GM18873 (cell line): Measurements from ENCODE around the gene TBC1D2.

ENCODE experiments used
- ATAC-seq: cut with Tn5 transposase; IDR thresholded peaks from one replicate; pipeline ENCODE4 v1.9.1; 2021; ENCODE audit warnings: mild to moderate bottlenecking, moderate library complexity, moderate number of reproducible peaks; ENCODE audit not compliant: unreplicated experiment, low FRiP score

TBC1D2 gene

DNA sequence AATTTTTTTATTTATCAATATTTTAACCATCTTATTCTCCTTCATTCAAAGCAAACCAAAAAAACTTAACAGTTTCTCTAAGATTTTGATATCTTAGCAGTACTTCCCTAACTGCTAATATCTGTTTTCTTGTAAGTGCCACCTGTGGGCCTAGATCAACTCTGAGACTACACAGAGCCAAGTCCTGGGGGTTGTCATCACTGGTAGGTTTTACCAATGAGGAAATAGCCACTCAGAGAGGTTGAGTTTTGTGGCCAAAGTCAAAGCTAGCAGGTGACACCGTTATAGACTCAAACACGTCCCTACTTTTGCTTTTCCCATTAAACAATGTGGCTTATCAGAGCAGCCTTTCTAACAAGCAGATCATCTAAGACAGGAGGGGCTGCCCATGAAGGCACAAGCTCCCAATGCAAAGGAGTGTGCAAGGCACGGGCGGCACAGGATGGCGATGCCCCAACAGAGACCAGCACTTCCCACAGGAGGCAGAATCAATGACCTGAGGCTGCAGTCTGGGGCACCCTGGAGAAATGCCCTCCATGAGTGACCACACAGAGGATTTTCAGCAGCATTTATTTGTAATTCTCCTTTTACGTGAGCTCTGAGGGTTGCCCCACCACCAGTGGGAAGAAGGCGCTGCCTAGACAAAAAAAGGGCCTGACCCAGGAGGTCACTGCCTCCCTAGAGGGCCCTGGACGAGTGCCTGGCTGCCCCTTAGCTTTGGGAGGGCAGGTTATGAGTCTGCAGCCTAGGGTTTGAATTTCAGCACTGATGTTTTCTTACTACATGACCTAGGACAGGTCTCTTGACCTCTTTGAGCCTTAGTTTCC, 7.4 kb downstream of the TBC1D2 start:
- no peak for ATAC-seq

DNA sequence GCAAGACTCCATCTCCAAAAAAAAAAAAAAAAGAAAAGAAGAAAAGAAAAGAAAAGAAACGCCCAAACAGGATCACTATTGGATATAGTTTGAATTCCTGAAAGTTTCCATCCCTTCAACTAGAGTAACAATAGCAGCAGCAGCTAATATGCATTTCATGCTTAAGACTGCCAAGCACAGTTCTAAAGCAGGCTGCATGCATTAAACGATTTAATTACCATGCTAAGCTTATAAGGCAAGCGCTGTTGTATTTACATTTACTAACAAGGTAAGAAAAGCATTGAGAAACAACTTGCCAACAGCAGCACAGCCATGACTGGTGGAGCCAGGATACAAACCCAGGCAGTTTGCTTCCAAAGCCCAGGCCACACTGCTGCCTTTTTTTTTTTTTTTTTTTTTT, 13.0 kb downstream of the TBC1D2 start:
- ATAC-seq, result no peak

DNA sequence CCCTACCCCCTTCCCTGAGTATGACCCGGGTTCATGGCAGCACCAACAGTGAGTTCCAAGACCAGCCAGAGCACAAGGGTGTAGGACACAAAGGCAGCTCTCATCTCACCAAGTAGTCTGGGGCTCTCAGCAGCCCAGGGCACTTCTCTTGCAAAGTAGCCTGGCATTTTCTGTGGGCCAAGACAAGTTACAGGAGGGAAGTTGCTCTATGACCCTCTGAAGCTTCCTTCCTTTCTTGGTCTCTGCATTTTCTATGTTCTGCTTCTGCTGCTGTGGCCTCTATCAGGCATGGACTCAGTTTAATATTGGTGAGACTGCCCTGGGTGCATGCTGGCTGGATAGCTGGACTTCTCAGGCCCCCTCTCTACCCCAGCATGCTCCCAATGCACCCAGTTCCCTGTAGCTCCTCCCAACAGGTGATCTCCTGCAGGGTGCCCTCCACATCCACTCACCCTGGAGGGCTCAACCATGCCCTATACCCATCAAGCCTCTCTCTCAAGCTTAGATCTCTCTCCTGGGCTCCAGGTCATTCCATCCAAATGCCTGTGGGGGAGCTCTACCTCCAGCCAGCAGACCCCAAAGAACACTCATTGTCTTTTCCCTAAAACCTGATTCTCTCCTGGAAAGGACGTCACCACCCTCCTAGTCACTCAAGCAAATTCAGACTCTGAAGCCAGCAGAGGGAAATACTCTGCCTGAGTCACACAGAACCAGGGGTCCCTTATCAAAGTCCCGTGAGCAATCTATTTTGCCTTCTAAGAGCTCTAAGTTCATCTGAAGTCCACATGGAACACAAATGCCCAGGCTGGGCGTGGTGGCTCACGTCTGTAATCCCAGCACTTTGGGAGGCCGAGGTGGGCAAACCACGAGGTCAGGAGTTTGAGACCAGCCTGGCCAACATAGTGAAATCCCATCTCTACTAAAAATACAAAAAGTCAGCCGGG, 13.8 kb downstream of the TBC1D2 start:
- ATAC-seq, result no peak

DNA sequence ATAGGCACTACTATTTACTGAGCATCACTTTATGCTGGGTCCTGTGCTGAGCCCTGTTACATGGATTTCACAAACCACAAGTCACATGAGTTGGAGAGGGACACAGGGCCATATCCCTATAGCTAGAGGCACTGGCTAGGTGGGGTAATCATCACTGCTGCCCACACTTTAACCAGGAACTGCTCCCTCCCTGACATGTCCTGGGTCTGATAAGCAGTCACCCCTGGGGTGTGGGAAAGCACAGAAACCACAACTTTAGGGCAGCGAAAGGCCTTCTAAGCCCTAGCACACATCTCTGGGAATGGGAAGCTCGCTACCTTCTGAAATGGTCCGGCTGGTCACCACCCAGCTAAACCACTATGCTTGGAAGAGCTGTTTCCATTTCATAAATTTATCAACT, 15.0 kb downstream of the TBC1D2 start:
- no peak for ATAC-seq

DNA sequence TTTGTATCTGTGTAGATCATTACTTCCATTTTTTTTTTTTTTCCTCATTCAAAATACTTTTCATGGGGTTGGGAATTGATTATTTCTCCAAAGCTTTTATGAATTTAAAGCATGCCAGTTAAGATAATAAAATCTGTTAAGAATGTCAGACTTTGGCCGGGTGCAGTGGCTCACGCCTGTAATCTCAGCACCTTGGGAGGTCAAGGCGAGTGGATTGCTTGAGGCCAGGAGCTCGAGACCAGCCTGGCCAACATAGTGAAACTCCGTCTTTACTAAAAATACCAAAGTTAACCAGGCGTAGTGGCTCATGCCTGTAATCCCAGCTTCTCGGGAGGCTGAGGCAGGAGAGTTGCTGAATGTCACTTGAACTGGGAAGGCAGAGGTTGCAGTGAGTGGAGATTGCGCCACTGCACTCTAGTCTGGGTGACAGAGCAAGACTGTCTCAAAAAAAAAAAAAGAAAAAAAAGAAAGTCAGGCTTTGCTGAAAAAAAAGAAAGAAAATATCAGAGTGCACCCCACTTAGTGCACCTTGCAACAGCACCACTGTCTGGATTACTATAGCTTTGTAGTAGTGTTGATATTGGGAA, 18.5 kb downstream of the TBC1D2 start:
- no peak for ATAC-seq

DNA sequence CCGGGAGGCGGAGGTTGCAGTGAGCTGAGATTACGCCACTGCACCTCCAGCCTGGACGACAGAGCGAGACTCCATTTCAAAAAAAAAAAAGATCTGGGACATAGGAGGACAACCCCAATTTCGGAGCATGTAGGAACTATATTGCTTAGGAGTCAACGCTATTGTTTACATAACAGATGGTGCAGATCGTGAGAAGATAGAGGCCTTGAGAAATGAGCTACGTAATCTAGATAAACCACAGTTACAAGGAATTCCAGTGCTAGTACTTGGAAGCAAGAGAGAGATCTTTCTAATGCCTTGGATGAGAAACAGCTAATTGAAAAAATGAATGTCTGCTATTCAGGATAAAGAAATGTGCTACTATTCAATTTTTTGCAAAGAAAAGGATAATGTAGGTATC, 20.3 kb downstream of the TBC1D2 start:
- no peak for ATAC-seq

DNA sequence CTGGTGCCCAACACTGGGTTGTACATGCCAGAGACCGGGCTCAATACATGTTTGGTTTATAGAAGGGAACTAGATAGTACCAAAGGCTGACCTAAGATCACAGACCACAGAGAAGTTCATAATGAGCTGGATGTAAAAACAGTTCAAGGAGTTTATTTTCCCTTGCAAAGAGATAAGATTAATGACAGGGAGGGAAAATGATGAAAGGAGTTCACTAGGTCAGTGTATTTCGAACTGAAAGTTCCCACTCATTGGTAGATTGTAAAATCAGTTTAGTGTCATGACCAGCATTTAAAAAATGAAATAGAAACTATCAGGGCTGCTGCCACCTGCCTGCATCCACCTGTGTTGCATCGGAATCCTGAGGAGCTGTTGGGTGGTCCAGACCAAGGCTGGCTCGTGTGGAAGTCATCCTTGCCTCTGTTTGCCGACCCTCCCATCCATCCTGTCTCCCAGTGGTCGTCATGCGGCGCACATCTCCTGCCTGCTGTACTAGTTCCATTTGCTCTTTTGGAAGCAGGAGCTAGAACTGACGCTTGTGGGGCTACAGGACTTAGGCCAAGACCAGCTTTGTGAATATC, 21.1 kb downstream of the TBC1D2 start:
- ATAC-seq, result no peak

DNA sequence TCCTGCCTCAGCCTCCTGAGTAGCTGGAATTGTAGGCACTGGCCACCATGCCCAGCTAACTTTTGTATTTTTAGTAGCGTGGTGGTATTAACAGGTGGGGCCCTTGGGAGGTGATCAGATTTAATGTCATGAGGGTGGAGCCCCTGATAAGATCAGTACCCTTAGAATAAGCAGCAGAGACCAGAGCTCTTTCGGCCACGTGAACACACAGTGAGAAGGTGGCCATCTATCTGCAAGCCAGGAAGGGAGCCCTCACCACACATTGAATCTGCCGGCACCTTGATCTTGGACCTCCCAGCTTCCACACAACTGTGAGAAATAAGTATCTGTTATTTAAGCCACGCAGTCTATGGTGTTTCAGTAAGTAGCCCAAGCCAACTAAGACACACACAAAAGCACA, 22.5 kb downstream of the TBC1D2 start:
- no peak for ATAC-seq

DNA sequence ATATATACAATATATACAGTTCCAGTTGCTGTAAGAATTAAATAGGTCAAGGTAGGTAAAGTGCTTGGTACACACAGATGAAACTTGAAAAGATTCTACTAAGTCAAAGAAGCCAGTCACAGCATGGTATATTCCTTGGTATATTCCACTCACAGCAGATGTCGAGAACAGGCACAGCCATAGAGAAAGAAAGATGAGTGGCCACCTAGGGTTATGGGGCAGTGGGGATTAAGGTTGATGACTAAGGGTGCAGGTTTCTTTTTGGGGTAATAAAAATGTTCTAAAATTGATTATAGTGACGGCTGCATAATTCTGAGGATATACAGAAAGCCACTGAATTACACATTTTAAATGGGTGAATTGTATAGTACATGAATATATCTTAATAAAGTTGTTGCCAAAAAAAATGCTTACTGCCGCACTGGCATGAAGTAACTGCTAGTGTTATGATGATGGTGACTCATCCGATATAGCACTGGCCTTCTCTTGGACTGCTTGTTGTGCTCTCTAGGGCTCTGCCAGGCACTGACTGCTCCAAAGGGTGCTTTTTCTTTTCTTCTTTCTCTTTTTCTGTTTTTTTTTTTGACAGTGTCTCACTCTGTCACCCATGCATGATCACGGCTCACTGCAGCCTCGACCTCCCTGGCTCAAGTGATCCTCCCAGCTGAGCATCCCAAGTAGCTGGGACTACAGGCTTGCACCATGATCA, 23.5 kb downstream of the TBC1D2 start:
- no peak for ATAC-seq

DNA sequence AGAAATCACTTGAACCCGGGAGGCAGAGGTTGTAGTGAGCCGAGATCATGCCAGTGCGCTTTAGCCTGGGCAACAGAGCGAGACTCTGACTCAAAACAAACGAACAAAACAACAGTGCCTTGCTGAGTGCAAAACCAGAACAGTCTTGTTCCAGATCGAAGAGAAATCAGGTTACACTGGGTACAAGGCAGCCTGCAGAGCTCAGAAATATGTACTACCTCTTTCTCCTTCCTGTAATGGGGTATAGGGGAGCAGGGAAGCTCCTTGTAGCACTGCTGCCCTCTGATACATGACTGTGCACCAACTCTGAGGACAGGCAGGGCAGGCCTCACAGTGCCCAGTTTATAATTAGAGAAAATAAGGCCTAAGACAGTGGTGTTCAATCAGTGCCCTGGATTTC, 24.7 kb downstream of the TBC1D2 start:
- ATAC-seq, result no peak

DNA sequence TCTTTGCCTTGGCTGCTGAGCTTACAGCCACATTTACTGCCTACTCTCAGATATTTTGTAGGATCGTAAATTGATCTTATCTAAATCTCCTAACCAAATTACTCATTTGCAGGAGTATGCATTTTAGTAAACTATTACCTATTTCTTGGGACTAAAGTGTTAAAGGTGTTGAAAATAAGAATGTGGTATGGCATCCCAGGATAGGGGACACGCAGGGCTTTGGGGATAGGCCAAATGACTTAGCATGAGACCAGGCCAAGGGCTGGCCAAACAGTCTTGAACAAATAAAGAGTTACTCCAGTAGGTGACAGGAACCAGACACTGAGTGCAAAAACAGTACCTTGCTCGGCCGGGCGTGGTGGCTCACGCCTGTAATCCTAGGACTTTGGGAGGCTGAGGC, 25.1 kb downstream of the TBC1D2 start:
- ATAC-seq, result no peak

DNA sequence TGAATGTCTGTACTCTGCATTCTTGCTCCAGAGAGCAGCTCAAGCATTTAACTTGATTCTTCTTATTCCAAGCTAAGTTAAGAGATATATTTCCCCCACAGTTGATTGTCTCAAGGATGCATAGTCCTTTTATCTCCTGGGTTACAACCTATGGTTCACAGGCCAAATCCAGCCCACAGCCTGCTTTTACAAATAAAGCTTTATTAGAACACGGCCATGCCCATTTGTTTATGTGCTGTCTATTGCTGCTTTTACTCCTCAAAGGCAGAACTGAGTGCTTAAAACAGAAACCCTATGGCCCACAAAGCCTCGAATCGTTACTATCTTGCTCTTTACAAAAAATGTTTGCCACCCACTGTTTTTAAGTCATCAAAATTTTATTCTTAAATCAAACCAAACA, 25.8 kb downstream of the TBC1D2 start:
- ATAC-seq, result no peak

DNA sequence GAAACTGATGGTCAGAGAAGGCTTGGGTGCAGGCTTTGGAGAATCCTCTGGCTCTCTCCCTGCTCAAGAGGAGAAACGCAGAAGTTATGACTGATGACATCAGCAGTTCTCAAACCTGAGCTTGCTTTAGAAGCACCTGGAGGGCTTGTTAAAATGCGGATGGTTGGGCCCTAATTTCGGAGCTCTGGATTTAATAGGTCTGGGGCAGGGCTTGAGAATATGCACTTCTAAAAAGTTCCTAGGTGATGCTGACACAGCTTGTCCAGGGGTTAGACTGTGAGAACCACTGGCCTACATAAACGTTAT, 26.4 kb downstream of the TBC1D2 start:
- ATAC-seq, result no peak

DNA sequence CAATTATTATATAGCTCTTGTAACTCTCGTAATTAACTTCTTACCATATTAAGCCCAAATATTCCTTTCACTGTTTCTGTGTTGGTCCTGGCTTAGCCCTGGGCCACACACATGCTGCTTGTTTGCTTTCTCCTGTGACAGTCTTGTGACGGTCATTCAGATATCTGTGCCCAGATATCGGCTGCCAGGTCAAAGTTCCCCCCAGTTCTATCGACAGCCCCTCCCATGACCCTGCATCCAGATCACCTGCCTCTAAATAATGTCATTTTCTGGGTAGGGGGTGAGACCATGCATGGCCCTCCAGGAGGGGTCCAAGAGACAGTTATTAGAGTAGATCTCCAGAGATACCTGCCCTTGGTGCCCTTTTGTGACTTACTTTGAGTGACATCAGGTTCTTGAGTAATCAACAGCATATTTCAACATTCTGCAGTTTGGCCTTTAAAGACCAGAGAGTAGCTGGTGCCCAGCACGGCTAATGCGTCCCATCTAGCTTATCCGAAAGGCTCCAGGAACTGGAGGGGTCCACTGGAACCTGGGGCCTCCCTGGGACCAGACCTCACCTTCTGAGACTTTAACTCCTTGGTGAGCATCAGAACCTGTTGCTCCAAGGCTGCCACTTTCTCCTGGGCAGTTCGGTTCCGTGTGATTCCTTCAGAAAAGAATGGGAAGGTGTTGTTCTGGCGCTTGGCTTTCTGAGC, 26.9 kb downstream of the TBC1D2 start:
- ATAC-seq, result no peak

DNA sequence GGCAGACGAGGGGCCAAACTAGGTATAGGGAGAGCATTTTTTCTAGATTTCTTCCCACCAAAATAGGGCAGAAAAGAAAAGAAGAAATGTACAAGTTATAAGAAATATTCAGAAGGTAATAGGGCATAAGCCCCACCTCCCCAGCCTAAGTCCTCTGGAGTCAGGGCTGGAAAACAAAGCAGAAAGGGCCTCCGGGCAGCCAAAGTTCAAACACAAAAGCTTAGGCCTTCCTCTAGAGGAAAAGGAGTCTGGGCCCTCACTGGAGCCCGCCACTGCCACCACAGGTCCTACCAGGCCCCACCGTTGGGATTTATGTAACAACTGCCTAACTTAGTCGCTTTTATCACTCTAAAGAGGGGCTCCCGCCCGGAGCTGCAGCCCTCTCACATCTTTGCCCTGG, 27.6 kb downstream of the TBC1D2 start:
- ATAC-seq, result no peak

DNA sequence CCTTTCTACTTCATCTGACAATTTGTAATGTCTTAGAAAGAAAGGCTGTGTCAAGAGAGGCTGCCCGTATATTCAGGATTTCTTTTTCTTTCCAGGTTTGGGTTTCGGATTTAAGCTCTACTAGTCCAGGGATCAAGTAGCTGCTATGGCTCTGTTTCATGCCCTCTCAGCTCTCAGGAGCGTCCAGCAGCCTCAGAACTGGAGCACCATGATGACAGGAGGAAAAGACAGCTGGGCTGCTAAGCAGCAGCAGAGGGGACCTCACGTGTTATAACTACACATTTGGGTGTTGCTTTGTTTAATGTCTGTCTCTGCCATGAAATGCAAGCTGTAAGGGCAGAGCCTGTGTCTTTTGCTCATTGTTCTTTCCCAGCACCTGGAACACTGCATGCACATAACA, 28.5 kb downstream of the TBC1D2 start:
- no peak for ATAC-seq

DNA sequence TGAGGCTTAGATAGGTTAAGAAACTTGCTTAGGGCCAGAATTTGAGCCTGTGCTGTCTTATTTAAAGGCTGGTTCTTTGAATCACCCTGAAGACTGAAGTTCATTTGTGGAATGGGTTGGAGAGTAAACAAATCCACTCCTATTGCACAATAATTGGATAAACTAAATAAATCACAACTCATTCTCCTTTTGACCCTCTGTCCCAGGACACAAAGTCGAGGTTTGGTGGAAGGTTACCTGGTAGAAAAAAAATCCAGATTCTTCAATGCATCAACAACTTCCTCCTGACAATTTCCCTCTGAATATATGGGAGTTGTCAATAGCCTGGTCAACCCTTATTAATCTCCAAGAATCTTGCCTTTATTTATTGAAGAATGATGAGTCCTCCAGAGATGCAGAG, 28.9 kb downstream of the TBC1D2 start:
- no peak for ATAC-seq

DNA sequence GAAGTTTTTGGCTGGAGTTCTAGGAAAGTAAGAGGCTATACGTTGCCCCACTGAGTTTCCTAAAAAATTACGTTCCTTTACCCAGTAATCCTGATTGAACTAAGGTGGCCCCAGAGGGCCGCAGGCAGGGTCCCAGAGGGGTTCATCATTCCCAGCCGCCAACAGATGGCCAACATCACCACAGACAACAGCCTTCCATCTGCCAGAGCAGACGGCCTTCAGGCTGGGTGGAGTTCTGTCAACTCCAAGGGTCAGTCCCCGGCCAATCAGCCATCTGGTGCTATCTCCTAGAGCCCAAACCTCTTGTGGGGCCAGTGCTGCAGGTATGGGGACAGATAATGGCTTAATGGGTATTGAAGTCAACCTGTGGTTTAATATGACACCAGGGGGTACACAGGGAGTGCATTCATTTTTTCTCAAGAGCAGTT, 30.4 kb downstream of the TBC1D2 start:
- no peak for ATAC-seq

DNA sequence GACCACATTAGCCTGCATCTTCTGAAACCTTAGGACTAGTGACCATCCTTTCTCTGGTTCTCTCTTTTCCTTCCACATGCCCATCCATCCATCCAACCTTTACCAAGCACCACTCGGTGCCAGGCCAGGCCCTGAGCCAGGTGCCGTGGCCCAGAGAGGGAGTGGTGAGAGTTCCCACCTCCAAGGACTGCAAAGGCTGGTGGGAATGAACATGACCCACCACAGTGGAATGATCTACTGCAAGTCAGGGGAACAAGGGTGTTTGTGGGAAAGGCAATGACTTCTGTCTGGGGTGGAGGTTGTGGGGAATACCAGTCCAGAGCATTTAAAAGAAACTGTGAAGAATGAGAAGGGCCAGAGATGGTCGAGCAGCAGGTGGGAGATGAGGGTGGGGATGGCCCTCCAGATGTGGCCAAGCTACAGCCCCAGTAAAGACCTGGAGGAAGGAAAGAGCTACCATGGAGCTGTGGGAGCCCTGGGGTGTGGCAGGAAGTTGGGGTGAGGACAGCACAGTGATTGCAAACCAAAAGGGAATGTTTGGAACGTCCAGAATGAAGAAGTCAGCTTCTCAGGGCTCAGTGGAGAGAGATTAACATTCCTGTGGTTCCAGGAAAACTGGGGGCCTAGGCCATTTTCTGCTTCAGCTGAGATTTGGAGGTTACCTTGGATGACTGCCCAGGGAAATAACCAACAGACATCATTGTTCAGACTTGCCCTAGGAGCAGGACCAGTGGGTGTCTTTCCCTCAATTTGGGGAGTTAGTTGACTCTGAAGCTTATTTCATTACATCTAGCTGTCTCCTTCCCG, 32.4 kb downstream of the TBC1D2 start:
- no peak for ATAC-seq
